Activated naive CD4-positive, alpha-beta T cell treated with Interleukin-2 at 50 U/mL for 16 hours (primary cell): Measurements from ENCODE around the gene SIPA1L3.

ENCODE experiments used
- DNase-seq: peaks from one replicate; pipeline ENCODE4 v3.0.0-alpha.2; 2020

Gene SIPA1L3

DNA sequence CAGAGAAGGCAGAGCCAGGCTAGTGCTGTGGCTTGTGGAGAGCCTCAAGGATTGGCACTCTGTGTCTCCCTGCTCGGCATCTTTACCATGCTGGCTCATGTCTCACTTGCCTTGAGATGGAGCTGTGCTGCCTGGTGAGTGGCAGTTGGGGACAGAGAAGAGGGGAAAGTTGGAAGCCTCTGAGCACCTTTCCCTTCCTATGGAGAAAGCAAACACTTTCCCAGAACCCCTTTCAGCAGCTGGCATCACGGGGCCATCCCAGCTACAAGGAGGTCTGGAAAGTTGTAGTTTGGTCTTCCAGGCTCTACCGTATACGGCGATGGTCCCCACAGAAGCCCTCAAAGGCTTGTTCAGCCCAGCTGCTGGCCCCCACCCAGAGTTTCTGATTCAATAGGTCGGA lies 258.3 kb downstream of the SIPA1L3 start:
- no peak for DNase-seq

DNA sequence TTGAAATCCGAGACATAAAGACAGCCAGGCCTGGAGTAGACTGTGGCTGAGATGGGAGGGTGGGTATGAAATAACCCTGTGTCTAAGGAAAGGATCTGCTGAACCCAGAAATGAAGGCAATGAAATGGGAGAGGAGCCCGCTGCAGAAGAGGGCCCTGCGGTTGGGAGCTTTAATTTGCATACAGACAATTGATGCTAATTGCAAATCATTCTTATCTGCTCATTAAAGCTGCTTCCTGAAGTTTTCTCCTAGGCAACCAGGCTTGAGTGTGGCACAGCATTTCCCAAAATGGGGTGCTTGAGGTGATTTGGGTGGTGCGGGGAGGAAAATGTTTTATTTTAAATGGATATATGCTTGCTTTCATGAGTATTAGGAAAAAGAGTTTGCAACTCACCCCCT lies 261.6 kb downstream of the SIPA1L3 start:
- no peak for DNase-seq

DNA sequence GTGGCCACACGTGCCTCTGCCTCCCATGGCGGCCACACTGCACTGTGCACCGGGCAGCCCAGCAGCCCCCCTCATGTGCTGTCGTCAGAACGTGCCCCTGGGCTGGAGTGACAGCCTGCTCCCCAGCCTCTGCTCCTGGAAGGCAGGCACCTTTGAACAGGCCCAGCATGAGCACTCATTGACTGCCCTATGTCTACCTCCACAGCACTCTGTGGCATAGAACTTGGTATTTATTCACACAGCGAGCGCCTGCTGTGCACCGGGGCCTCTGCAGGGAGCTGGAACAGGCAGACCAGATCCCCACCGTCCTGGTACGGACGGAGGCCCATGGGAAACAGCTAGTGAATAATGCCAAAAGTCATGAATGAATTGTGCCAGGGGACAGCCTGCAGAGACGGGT lies 263.3 kb downstream of the SIPA1L3 start:
- DNase-seq, result no peak

DNA sequence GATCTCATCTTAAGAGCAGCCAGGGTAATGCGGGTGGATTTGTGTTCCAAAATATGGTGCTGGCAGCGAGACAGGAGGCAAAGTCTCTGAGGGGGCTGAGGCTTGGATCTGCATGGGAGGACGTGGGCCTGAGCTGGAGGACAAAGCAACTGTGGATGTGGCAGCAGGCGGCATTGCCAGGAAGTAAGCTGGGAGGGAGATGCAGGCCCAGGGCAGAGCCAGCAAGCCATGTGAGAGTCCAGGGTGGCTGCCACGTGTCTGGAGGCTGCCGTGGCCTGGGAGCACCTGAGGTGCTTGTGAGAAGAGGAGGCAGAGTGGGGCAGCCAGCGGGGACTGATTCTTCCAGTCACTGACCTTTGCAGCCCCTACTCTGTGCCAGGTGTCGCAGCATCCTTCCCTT lies 265.0 kb downstream of the SIPA1L3 start:
- no peak for DNase-seq

DNA sequence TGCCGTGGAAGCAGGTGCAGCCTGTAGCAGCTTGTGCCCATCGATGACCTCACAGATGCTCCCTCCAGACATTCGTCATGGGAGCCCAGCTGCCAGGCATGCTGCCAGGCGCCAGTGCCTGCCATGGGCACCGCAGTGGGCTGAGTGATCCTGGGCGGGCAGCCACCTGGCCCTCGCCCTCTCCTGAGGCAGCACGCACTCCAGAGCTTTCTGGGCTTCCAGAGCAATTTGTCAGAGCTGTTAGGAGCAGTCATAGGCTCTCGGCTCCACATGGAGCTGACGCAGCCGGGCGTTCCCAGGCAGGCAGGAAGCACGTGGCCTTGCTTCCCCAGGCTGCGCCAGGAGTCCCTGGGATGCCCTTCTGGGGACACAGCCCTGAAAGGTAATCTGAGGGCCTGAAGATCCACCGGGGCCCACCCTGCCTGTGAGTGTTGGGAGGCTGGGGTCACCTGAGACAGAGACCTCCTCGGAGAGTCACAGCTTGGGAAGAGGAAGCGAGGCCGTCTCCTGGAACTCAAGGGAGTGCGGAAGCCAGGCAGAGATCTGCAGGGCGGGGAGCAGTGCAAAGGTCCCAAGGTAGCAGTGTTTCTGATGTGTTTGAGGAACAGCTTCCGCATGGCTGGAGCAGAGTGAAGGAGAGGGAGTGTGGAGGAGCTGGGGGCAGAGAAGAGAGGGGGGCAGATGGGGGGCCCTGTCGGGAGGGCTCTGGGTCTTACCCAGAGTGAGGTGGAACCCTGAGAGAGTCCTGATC lies 266.5 kb downstream of the SIPA1L3 start:
- DNase-seq, result no peak

- no peak for DNase-seq
Observed at GRCh38 chr19:38175422-38175821, 268.4 kb downstream of the SIPA1L3 start.

DNA sequence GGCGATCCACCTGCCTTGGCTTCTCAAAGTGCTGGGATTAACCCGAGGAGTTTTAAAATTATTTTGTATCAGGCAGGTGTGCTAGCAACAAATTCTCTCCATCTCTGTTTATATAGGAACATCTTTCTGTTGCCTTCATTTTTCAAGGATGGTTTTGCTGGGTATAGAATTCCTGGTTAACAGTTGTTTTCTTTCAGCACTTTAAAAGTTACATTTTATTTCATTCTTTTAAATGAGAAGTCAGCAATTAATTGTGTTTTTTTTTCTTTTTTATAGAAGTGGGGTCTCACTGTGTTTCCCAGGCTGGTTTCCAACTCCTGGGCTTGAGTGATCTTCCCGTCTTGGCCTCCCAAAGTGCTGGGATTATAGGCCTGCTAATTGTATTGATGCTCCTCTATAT lies 273.1 kb downstream of the SIPA1L3 start:
- no peak for DNase-seq

DNA sequence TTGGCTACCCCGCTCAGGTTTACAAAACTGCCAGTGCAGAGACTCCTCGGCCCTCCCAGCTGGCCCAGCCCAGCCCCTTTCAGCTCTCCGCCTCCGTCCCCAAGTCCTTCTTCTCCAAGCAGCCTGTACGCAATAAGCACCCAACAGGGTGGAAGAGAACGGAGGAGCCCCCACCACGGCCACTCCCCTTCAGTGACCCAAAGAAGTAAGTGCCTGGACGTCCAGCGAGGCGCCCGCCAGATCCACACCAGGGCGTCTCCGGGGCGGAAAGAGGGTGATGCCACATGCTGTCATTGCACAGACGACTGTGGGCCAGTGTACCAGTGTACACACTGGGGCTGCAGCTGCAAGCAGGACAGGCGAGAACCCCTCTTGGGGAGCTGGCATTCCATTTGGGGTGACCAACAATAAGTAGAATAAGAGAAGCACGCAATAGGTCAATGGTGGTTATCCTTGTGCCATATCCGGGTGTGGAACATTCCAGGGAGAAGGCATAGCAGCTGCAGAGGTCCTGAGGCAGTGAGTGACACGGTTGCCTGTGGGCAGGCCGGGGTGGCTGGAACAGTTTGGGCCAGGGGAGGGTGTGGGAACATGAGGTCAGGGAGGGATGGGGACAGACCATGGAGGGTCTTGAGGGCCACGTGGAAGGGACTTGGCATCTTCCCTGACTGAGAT lies 275.7 kb downstream of the SIPA1L3 start:
- no peak for DNase-seq

DNA sequence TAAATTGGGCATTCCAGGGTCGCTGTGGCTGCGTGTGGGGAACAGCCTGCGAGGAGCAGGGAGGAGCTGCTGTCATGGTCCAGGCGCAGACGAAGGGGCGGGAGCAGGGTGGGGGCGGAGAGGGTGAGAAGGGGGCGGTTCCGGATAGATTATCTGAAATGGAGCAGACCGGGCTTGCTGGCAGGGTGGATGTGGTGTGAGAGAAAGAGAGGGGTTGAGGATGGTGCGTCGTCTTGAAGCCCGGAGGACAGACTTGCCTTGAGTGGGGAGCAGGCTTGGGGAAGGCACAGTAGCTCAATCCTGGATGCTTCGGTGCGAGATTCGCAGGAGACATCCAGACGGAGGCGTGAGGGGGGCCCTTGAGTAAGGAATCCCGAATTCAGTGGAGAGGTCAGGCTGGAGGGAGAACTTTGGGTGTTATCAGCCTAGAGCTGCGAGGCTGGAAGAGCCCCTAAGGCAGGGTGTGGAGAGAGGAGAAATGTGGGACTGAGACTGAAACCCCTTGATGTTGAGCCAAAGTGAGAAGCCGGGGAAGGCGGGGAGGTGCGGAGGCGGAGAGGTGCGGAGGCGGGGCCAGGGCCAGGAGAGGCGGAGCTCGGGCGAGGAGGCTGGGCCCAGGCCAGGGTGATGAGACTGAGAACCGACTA lies 276.4 kb downstream of the SIPA1L3 start:
- DNase-seq, result no peak

DNA sequence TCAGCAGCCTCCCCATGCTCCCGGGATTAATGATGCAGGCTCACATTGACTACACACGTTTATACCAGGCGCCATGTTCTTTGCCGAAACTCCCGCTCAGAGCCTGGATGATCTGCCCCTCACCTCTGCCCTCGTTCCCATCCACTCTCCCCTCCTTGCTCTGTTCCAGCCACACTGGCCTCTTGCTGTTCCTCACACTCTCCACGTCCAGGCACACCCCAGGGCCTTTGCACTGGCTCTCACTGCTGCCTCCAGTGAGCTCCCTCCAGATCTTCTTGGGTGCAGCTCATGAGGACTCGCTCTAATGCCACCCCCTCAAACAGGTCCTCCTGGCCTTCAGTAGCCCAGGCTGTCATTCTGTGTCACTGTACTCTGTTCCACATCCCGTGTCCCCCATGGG lies 277.8 kb downstream of the SIPA1L3 start:
- no peak for DNase-seq

GRCh38 chr19:38185562-38185961 lies 278.6 kb downstream of the SIPA1L3 start:
- DNase-seq, result no peak

GRCh38 chr19:38190061-38190460 lies 283.1 kb downstream of the SIPA1L3 start:
- no peak for DNase-seq

DNA sequence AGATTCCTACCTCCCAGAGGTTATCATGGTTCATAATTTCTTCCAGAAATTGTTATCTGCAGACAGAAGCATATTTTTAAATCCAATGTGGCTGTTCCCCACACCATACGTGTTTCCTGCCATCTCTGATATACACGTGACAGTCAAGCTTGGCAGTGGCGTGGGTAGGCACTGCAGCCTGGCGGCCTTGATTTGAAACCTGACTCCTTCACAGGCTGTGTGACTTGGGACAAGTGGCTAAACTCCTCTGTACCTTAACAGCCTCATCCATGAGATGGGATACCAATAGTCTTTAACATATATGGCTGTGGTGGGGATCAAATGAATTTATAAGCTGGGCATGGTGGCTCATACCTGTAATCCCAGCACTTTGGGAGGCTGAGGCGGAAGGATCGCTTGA lies 283.8 kb downstream of the SIPA1L3 start:
- DNase-seq, result no peak

GRCh38 chr19:38191747-38192146 lies 284.7 kb downstream of the SIPA1L3 start:
- DNase-seq, result no peak

- no peak for DNase-seq
Observed at GRCh38 chr19:38193445-38193844, 286.4 kb downstream of the SIPA1L3 start.

DNA sequence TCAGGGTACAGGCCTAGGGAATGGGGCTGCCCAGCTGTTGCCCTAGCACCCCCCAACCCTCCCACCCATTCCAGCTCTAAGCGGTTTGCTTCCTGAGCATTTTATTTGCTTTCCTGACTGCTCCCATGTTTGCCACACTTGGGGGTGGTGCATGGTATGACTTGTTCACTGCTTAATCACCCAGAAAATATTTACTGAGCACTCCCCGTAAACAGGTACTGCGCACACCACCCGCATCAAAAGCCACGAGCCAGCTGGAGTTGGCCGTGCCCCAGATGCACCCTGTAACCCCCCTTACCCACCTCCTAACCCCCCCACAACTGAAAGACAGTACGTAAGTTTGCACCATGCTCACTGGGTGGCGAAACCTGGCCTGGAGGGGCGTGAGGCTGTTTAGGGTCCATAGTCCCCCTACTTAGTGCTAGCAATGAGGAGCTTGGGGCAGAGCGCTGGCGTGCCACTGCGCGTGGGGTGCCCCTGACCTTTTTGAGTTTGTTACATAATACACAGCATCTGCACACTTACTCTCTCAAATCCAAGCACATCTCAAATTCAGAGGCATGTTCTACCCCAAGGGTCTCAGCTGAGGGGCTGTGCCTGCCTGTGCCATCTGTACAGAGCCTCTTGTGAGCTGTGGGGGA lies 287.2 kb downstream of the SIPA1L3 start:
- DNase-seq, result no peak

GRCh38 chr19:38195237-38195636 lies 288.2 kb downstream of the SIPA1L3 start:
- DNase-seq, result no peak

GRCh38 chr19:38196245-38196837 lies 289.3 kb downstream of the SIPA1L3 start:
- no peak for DNase-seq

DNA sequence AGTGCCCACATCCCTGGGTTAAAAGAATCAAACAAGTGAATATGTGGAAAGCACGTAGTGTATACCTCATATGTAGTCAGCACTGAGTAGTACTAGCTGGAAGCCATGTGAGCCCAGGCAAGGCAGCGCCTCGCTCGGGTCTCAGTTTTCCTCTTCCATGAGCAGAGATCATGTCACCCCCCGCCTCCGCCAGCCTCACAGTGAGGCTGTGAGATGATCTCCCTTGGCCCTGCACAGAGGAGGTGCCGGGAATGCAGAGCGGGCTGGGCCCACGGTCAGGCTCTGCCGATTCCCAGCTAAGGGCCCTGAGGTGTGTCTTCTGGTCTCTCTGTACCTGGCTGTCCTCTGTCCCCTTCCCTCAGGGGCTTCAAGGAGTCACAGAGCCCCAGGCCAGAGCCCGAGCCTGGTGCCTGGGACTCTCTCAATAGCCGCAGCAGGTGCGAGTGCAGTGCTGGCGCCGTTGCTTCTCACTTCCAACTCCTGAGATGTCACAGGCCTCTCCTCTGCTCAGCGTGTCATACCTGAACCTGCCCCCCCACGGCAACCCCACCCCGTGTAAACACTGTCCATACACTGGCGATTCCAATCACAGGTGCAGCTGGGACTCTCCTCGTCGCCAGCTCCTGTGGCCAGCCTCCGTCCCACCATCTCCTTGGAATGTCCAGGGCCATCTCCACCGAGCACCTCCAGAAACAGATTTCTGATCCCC lies 290.1 kb downstream of the SIPA1L3 start:
- DNase-seq, result no peak

DNA sequence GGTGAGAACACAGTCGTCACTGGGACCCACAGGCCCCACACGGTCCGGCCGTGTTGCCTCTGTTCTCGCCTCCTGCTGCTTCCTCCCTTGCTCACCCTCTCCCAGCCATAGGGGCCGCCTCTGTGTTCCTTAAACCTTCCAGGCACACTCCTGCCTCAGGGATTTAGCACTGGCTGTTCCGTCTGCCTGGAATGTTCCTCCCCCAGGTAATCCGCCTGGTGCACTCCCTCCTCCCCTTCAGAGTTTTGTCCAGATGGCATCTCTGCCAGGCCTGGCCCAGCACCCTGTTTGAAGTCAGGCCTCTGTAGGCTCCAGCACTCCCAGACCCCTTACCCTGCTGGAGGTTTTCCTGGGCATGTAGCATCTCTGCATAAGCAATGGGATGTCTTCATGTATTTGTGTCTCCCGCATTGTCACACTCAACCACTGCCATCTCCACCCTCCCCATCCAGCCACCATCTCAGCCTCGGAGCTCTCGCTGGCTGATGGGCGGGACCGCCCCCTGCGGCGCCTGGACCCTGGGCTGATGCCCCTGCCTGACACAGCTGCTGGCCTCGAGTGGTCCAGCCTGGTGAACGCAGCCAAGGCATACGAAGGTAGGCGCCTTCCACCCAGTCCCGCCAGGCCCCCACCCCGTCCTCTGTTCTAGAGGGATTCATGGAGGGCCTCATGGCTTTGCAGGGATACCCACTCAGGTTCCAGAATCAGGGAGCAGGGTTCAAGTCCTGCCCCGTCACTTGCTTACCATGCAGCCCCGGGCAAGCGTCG lies 291.1 kb downstream of the SIPA1L3 start:
- no peak for DNase-seq

DNA sequence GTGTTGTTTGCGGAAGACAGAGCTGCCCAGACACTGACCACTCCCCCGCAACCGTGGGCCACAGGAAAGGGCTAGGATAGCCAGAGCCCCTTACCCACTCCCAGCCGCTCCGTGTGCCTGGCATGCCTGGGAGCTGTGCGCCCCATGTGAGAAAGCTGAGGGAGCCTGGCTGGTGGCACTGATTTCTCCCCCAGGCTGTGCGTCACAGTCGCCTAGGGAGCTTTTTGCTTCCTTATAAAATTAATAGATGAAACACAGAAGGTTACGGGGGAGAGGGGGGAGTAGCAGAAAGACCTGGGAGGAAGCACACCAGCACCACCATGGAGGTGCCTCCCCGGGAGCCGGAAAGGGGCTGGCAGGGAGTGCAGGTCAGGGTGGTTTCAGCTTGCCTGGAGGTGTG lies 292.3 kb downstream of the SIPA1L3 start:
- DNase-seq, result no peak

GRCh38 chr19:38201731-38202130 lies 294.7 kb downstream of the SIPA1L3 start:
- DNase-seq, result no peak
